HCT116 (cell line): ENCODE results near the gene C18orf54. TPM values are rescaled to one million over a fixed set of nuclear protein-coding genes. Genes with fewer than 3 reads are reported as not detected.

Experiments
- ATAC-seq: fragments of 200-7000 bp; cut with Tn5 transposase; 2 replicates; pipeline ENCODE4 v1.9.1; 2020; ENCODE audit warnings: mild to moderate bottlenecking, moderate library complexity
- BruUV-seq: library from RNA; stranded (reverse); fragments of 400-500 nt; replicated peaks from 2 replicates; lab custom pipeline; 2021; lab: Mats Ljungman, UMichigan
- CTCF ChIA-PET: fragments of 300-600 bp; sonication (Branson Sonifier 250); formaldehyde crosslinking; loops from one replicate; lab custom pipeline; 2021; ENCODE audit warnings: antibody characterized with exemption; lab: Charles Lee
- POLR2A ChIA-PET: fragments of 300-600, 350-600 bp; sonication (Branson Sonifier 250); formaldehyde crosslinking; loops from one replicate; lab custom pipeline; 2021; ENCODE audit warnings: antibody characterized with exemption; lab: Charles Lee
- RAD21 ChIA-PET, 2 experiments: fragments of 300-600 bp; sonication (Branson Sonifier 250); formaldehyde crosslinking; loops; one replicate each; lab custom pipeline; 2023; ENCODE audit warnings: low total read pairs in 2 of 2; ENCODE audit not compliant: uncharacterized antibody in 2 of 2, unreplicated experiment in 2 of 2, low non-redundant PET in 1 of 2; lab: Charles Lee
- DNase-seq: peaks from one replicate; pipeline ENCODE4 v3.0.0-alpha.2; 2010; ENCODE audit warnings: low read depth, low spot score
- H2AFZ ChIP-seq: fragments of 200-600 bp; shearing (Covaris generic), sonication (generic); 2 replicates; pipeline ENCODE4 v1.6.1; 2017; ENCODE audit warnings: low read depth, mixed run types, mixed read lengths, antibody characterized with exemption, low read length; ENCODE audit not compliant: poor library complexity, severe bottlenecking
- H3K27ac ChIP-seq: 2 replicates; pipeline ENCODE4 v1.5.1; 2012; ENCODE audit warnings: low read depth, low read length
- H3K27me3 ChIP-seq: fragments of 200-600 bp; sonication (generic); 2 replicates; pipeline ENCODE4 v1.6.1; 2016; ENCODE audit warnings: mixed run types, low read length, mixed read lengths; ENCODE audit not compliant: insufficient read depth
- H3K36me3 ChIP-seq, 2 experiments: fragments of 200-500 bp in 1 of 2; fragments of 200-600 bp in 1 of 2; sonication (Bioruptor generic) in 1 of 2; sonication (generic) in 1 of 2; 2 replicates each; pipeline versions ENCODE4 v1.5.1 to v1.6.1; 2014 to 2016; ENCODE audit warnings: low read length in 2 of 2, inconsistent platforms in 1 of 2, mixed read lengths in 1 of 2, mixed run types in 1 of 2; ENCODE audit not compliant: insufficient read depth in 2 of 2, control insufficient read depth in 1 of 2
- H3K4me1 ChIP-seq, 2 experiments: fragments of 200-600 bp in 1 of 2; sonication (generic) in 1 of 2; 2 replicates each; pipeline versions ENCODE4 v1.5.1 to v1.6.1; 2012 to 2017; ENCODE audit warnings: low read length in 2 of 2, inconsistent platforms in 1 of 2, mild to moderate bottlenecking in 1 of 2, mixed read lengths in 1 of 2, mixed run types in 1 of 2, moderate library complexity in 1 of 2; ENCODE audit not compliant: insufficient read depth in 2 of 2, control insufficient read depth in 1 of 2
- H3K4me2 ChIP-seq: fragments of 200-600 bp; sonication (generic); 2 replicates; pipeline ENCODE4 v1.6.1; 2017; ENCODE audit warnings: mixed run types, low read length, mixed read lengths
- H3K4me3 ChIP-seq, 2 experiments: fragments of 200-600 bp in 1 of 2; sonication (generic) in 1 of 2; replicated peaks in 1 of 2; 2 replicates each; pipeline ENCODE4 v1.5.1; 2011 to 2016; ENCODE audit warnings: low read length in 2 of 2, control low read depth in 1 of 2, low read depth in 1 of 2, mild to moderate bottlenecking in 1 of 2, mixed read lengths in 1 of 2, mixed run types in 1 of 2
- H3K79me2 ChIP-seq: fragments of 200-600 bp; sonication (generic); 2 replicates; pipeline ENCODE4 v1.6.1; 2017; ENCODE audit warnings: mild to moderate bottlenecking, mixed run types, low read length, moderate library complexity, mixed read lengths; ENCODE audit not compliant: insufficient read depth
- H3K9ac ChIP-seq: fragments of 200-600 bp; sonication (generic); 2 replicates; pipeline ENCODE4 v1.6.1; 2016; ENCODE audit warnings: low read length, mixed read lengths
- H3K9me2 ChIP-seq: fragments of 200-600 bp; sonication (generic), shearing (Covaris generic); 2 replicates; pipeline ENCODE4 v1.6.1; 2017; ENCODE audit warnings: mixed run types, mild to moderate bottlenecking, moderate library complexity; ENCODE audit not compliant: insufficient read depth
- H3K9me3 ChIP-seq, 2 experiments: fragments of 200-500 bp in 1 of 2; fragments of 200-600 bp in 1 of 2; sonication (Bioruptor generic) in 1 of 2; sonication (generic) in 1 of 2; 2 replicates each; pipeline ENCODE4 v1.6.1; 2014 to 2017; ENCODE audit warnings: low read length in 2 of 2, mixed read lengths in 2 of 2, inconsistent platforms in 1 of 2, low read depth in 1 of 2, mild to moderate bottlenecking in 1 of 2, mixed run types in 1 of 2, moderate library complexity in 1 of 2; ENCODE audit not compliant: control insufficient read depth in 1 of 2, insufficient read depth in 1 of 2
- H4K20me1 ChIP-seq: fragments of 200-600 bp; sonication (generic), shearing (Covaris generic); 2 replicates; pipeline ENCODE4 v1.6.1; 2017; ENCODE audit warnings: mixed run types, mild to moderate bottlenecking, moderate library complexity; ENCODE audit not compliant: insufficient read depth
- CEBPB ChIP-seq: IDR thresholded peaks from 2 replicates; pipeline ENCODE4 v1.6.1; 2012; ENCODE audit warnings: low read depth
- ELF1 ChIP-seq: IDR thresholded peaks from 2 replicates; pipeline ENCODE4 v1.6.1; 2012; ENCODE audit warnings: low read depth, borderline replicate concordance
- EZH2 ChIP-seq: fragments of 200-600 bp; sonication (generic); IDR thresholded peaks from 2 replicates; pipeline ENCODE4 v1.6.1; 2017; ENCODE audit warnings: antibody characterized with exemption, mixed run types
- EZH2phosphoT487 ChIP-seq: fragments of 200-600 bp; IDR thresholded peaks from 2 replicates; pipeline ENCODE4 v1.6.1; 2018; ENCODE audit warnings: antibody characterized with exemption, borderline replicate concordance
- FOSL1 ChIP-seq: IDR thresholded peaks from 2 replicates; pipeline ENCODE4 v1.6.1; 2012; ENCODE audit warnings: low read depth
- JUND ChIP-seq: IDR thresholded peaks from 2 replicates; pipeline ENCODE4 v1.6.1; 2012
- MAX ChIP-seq: IDR thresholded peaks from 2 replicates; pipeline ENCODE4 v1.6.1; 2012
- POLR2A ChIP-seq: IDR thresholded peaks from 2 replicates; pipeline ENCODE4 v1.7.0; 2011; ENCODE audit warnings: borderline replicate concordance; ENCODE audit not compliant: insufficient read depth, insufficient read length; ENCODE audit errors: extremely low read depth
- POLR2AphosphoS5 ChIP-seq: IDR thresholded peaks from 2 replicates; pipeline ENCODE4 v1.6.1; 2011; ENCODE audit warnings: mild to moderate bottlenecking, low read depth, low read length, moderate library complexity
- REST ChIP-seq: IDR thresholded peaks from 2 replicates; pipeline ENCODE4 v1.6.1; 2012; ENCODE audit warnings: low read depth
- SIN3A ChIP-seq: IDR thresholded peaks from 2 replicates; pipeline ENCODE4 v1.6.1; 2012; ENCODE audit warnings: low read depth
- SRF ChIP-seq: IDR thresholded peaks from 2 replicates; pipeline ENCODE4 v1.6.1; 2012; ENCODE audit warnings: low read depth
- YY1 ChIP-seq: IDR thresholded peaks from 2 replicates; pipeline ENCODE4 v1.6.1; 2011; ENCODE audit warnings: low read length, low read depth, moderate library complexity, mild to moderate bottlenecking; ENCODE audit not compliant: insufficient replicate concordance; ENCODE audit errors: extremely low read depth
- ZNF274 ChIP-seq: fragments of 200-500 bp; sonication (Bioruptor generic); IDR thresholded peaks from 2 replicates; pipeline ENCODE4 v1.6.1; 2014; ENCODE audit warnings: mild to moderate bottlenecking, low read depth, low read length, inconsistent platforms
- intact Hi-C: fragments of 100-400 bp; cut with micrococcal nuclease; formaldehyde crosslinking; loops from 2 replicates; pipeline ENCODE4 v1.10.0; 2022
- total RNA-seq: library from RNA; stranded (reverse); gene quantifications from one replicate; pipeline ENCODE4 v1.2.1, GENCODE V29; 2021; ENCODE audit not compliant: unreplicated experiment

The C18orf54 gene
- total RNA-seq, 1 experiment from 2014 or later: 10.0 TPM

GRCh38 chr18:54388203-54389142 lies 30.8 kb downstream of the C18orf54 start (continued):
- no peak for TF ChIP-seq REST

- BruUV-seq: no TSS peak
- H3K36me3 ChIP-seq: no peaks in the 10 kb centered on the region
- peak overlapping the region; percentile 76 for H3K4me2 ChIP-seq
- RAD21 ChIA-PET: interaction anchor here in 1 of 2 experiments (0.7 kb wide), 1 partner anchor 282 kb away, joined by 3 read pairs; no protein-coding TSS in a partner anchor
- H2AFZ ChIP-seq: peak overlapping the region; percentile 29
- CTCF ChIA-PET: no interaction called here
- ATAC-seq (peak; percentile 31), DNase-seq (no peak)
- H3K79me2 ChIP-seq: no peaks in the 10 kb centered on the region
- peaks cover 23 to 37% of the 10 kb centered on the region in 2 experiments for H3K4me1 ChIP-seq
- POLR2A ChIA-PET: no interaction called here
- no peaks in the 10 kb centered on the region for H3K27me3 ChIP-seq
- H3K9ac ChIP-seq: peak overlapping the region; percentile 54
- no peaks in the 10 kb centered on the region for H3K9me3 ChIP-seq
- no peaks in the 10 kb centered on the region for H3K9me2 ChIP-seq
- H4K20me1 ChIP-seq: no peaks in the 10 kb centered on the region
- H3K4me3 ChIP-seq: peak overlapping the region in 1 of 2 experiments; percentile 43; a peak in 2 of 4 replicates
- intact Hi-C loops: loop anchor here (5.0 kb wide), 1 partner anchor 117 kb away; no protein-coding TSS in a partner anchor
- H3K27ac ChIP-seq: peak overlapping the region; percentile 75
- TF ChIP-seq EZH2phosphoT487 (no peak), MAX (peak; percentile 24; the same call in 1 of the 2 replicates), REST (no peak), SRF (no peak), SIN3A (no peak), ZNF274 (no peak), FOSL1 (no peak), POLR2AphosphoS5 (no peak), EZH2 (no peak), POLR2A (no peak), CEBPB (peak; percentile 1; the same call in 1 of the 2 replicates), JUND (no peak), ELF1 (no peak), YY1 (no peak)
Measured at GRCh38 chr18:54389143-54389505, 31.4 kb downstream of the C18orf54 start.
